Measurements from ENCODE around the gene RXRA.

The RXRA gene

DNA sequence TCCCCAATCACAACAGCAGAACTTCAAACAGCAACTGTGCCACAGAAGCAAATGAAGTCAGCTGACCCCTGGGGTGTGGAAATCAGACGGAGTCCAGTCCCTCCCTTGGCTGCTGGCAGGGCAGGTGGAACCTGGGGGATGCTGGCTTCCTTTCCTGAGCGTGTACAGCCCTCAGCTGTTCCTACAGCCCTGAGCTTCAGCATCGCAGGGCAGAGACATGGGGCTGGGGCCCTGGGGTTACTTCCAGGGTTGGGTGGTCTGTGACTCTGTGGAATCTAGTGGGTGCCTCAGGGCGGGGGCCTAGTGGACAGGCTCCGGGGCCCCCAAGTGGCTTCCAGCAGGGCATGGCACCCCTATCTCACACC, 7.3 kb upstream of the RXRA start:
- DNase-seq (ENCODE audit: low read depth, low spot score), result no peak
- TF ChIP-seq EZH2 (IDR thresholded peaks at IDR 0.05) (no peak), FOXP2 (optimal IDR thresholded peaks at IDR 0.05; ENCODE audit: control extremely low read depth, extremely low read length, insufficient read depth) (no peak), POLR2AphosphoS5 (IDR thresholded peaks at IDR 0.05; ENCODE audit: borderline replicate concordance, low read depth, low read length) (no peak)
- no peak overlapping the region for H3K9ac ChIP-seq (ENCODE audit: insufficient read length)
- no peak overlapping the region for H3K27ac ChIP-seq
- H3K36me3 ChIP-seq (ENCODE audit: insufficient read depth, low read length), result no peaks in the 10 kb centered on the region
- no peaks in the 10 kb centered on the region for H3K9me3 ChIP-seq (ENCODE audit: low read depth, low read length)
- no peak overlapping the region for H3K4me3 ChIP-seq

DNA sequence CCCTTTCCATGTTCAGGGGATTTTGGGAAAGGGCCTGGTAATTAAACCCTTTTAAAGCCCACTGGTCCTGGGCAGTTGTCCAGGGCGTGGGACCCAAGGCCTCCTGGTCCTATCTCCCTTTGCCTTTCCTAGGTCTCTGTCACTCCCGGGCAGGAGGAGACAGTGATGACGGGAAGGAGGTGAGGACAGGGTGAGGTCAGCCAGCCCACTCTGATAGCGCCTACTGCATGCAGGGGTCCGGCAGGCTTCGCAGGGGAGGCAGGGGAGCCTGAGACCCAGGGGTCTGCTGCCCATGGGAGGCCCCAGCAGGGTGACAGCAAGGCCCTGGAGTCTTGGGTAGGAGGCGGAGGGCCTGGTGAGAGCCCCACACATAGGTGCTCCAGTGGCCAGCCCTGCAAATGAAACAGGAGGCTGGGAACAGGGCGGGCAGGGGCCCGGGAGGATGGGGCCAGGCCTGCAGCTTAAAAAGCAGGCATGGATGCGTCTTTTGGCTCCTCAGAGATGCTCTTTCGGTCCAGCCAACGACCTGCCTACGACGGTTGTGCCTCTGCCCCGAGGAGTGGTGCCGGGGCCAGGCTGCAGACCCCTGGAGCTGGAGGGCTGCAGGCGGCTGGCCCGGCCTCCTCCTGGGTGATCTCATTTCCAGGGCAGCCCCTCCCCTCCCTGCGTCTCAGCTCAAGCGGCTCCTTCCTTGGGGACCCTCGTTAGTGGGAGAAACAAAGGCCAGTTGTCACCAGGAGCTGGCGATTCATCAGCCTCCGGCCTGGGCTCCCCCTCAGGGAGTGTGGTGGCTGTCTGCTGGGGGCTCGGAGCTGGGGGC, 6.7 kb upstream of the RXRA start:
- H3K4me3 ChIP-seq, result no peak overlapping the region
- no peaks in the 10 kb centered on the region for H3K9me3 ChIP-seq (ENCODE audit: low read depth, low read length)
- no peak for TF ChIP-seq FOXP2 (optimal IDR thresholded peaks at IDR 0.05; ENCODE audit: control extremely low read depth, extremely low read length, insufficient read depth)
- TF ChIP-seq POLR2AphosphoS5 (IDR thresholded peaks at IDR 0.05; ENCODE audit: borderline replicate concordance, low read depth, low read length), result no peak
- TF ChIP-seq EZH2 (IDR thresholded peaks at IDR 0.05), result no peak
- H3K9ac ChIP-seq (ENCODE audit: insufficient read length), result no peak overlapping the region
- H3K36me3 ChIP-seq (ENCODE audit: insufficient read depth, low read length), result no peaks in the 10 kb centered on the region
- no peak overlapping the region for H3K27ac ChIP-seq
- DNase-seq (ENCODE audit: low read depth, low spot score), result no peak

DNA sequence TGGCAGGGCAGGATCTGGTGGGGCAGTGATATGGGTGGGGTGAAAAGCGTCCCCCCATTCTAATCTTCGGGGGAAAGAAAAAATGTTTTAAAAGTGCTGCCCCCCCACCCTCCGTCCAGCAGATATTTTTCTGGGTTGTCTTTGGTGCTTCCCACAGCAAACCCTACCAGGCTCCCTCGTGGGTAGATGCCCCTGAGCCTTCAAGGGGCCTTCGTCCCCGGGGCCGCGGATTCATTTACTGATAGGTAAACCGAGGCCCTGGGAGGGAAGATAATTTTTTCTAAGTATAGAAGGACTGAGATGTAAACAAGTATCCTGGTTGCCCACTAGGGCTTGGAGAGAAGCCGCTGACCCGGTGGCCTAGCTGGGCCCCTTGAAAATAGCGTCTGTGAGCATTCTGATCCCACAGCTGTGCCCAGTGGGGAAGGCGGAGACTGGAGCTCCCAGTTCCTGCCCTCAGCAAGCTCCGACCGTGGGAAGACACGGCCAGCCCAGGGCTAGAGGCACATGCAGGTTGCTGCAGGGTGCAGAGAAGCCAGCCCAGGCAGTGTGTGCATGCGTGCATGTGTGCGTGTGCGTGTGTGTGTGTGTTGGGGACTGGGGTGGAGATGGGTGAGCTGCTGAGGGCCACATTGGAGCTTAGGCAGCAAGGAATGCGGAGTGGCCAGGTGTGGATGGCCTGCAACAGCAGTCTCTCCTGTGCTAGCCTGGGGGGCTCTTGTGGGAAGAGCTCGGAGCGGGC, 6.0 kb upstream of the RXRA start:
- H3K9me3 ChIP-seq (ENCODE audit: low read depth, low read length), result no peaks in the 10 kb centered on the region
- no peak for DNase-seq (ENCODE audit: low read depth, low spot score)
- no peaks in the 10 kb centered on the region for H3K36me3 ChIP-seq (ENCODE audit: insufficient read depth, low read length)
- no peak for TF ChIP-seq POLR2AphosphoS5 (IDR thresholded peaks at IDR 0.05; ENCODE audit: borderline replicate concordance, low read depth, low read length)
- no peak for TF ChIP-seq EZH2 (IDR thresholded peaks at IDR 0.05)
- TF ChIP-seq FOXP2 (optimal IDR thresholded peaks at IDR 0.05; ENCODE audit: control extremely low read depth, extremely low read length, insufficient read depth), result no peak
- H3K9ac ChIP-seq (ENCODE audit: insufficient read length), result no peak overlapping the region
- no peak overlapping the region for H3K27ac ChIP-seq
- H3K4me3 ChIP-seq, result no peak overlapping the region

DNA sequence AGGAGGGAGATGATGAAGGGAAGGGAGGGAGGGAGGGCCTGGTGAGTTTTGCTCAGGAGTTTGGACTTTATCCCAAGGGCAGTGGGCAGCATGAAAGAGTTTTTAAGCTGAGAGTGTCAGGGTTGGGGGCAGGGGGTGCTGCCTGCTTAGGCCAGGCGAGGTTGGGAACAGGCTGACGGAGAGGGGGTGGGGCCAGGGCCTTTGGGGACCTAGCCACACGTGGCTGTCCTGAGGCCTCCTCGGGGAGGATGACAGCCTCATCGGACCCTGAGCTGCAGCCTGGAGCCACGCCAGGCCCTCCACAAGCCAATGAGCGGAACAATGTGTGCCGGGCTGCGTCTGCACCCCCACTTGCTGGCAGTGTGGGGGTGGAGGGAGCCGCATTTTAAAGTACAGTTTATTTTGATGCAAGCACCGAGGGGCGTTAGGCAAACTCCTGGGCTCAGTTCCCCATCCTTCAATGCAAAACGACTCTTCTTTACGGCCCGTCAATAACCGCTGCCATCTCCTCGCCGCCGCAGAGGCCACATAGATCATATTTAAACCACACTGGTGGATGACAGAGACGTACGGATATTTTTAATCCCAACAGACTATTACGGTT, 5.3 kb upstream of the RXRA start:
- no peaks in the 10 kb centered on the region for H3K36me3 ChIP-seq (ENCODE audit: insufficient read depth, low read length)
- H3K27ac ChIP-seq, result no peak overlapping the region
- DNase-seq (ENCODE audit: low read depth, low spot score), result no peak
- H3K9ac ChIP-seq (ENCODE audit: insufficient read length), result no peak overlapping the region
- H3K9me3 ChIP-seq (ENCODE audit: low read depth, low read length), result no peaks in the 10 kb centered on the region
- H3K4me3 ChIP-seq, result no peak overlapping the region
- no peak for TF ChIP-seq FOXP2 (optimal IDR thresholded peaks at IDR 0.05; ENCODE audit: control extremely low read depth, extremely low read length, insufficient read depth)
- no peak for TF ChIP-seq POLR2AphosphoS5 (IDR thresholded peaks at IDR 0.05; ENCODE audit: borderline replicate concordance, low read depth, low read length)
- TF ChIP-seq EZH2 (IDR thresholded peaks at IDR 0.05), result no peak

DNA sequence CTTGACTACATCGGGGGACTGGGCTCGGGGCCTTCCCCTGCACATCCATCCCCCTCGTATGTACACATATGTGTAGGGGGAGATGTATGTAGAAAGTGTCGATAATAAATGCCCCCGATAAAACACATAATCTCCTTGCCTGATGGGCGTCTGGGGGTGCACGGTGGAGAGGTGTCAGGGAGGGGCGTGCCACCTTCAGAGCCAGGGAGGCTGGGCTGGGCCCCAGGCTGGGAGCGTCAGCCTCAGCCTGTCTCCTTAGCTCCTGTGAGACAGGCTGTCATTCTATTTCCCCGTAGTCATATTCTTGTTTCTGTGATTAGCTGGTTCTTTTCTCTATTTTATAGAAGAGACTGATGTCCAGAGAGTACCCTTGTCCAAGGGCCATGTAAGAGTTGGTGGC, 4.7 kb upstream of the RXRA start:
- Histone ChIP-seq H3K4me3 (no peak overlapping the region), H3K36me3 (ENCODE audit: insufficient read depth, low read length) (no peaks in the 10 kb centered on the region), H3K9me3 (ENCODE audit: low read depth, low read length) (no peaks in the 10 kb centered on the region), H3K9ac (ENCODE audit: insufficient read length) (no peak overlapping the region), H3K27ac (no peak overlapping the region)
- DNase-seq (ENCODE audit: low read depth, low spot score), result no peak
- no peak for TF ChIP-seq EZH2 (IDR thresholded peaks at IDR 0.05)
- no peak for TF ChIP-seq POLR2AphosphoS5 (IDR thresholded peaks at IDR 0.05; ENCODE audit: borderline replicate concordance, low read depth, low read length)
- no peak for TF ChIP-seq FOXP2 (optimal IDR thresholded peaks at IDR 0.05; ENCODE audit: control extremely low read depth, extremely low read length, insufficient read depth)

GRCh38 chr9:134321946-134322741, 4.1 kb upstream of the RXRA start:
- DNase-seq (ENCODE audit: low read depth, low spot score), result no peak
- no peak overlapping the region for H3K4me3 ChIP-seq
- H3K9ac ChIP-seq (ENCODE audit: insufficient read length), result no peak overlapping the region
- no peaks in the 10 kb centered on the region for H3K9me3 ChIP-seq (ENCODE audit: low read depth, low read length)
- H3K36me3 ChIP-seq (ENCODE audit: insufficient read depth, low read length), result no peaks in the 10 kb centered on the region
- TF ChIP-seq EZH2 (IDR thresholded peaks at IDR 0.05) (no peak), FOXP2 (optimal IDR thresholded peaks at IDR 0.05; ENCODE audit: control extremely low read depth, extremely low read length, insufficient read depth) (no peak), POLR2AphosphoS5 (IDR thresholded peaks at IDR 0.05; ENCODE audit: borderline replicate concordance, low read depth, low read length) (no peak)
- no peak overlapping the region for H3K27ac ChIP-seq

- TF ChIP-seq POLR2AphosphoS5 (IDR thresholded peaks at IDR 0.05; ENCODE audit: borderline replicate concordance, low read depth, low read length) (no peak), FOXP2 (optimal IDR thresholded peaks at IDR 0.05; ENCODE audit: control extremely low read depth, extremely low read length, insufficient read depth) (no peak), EZH2 (IDR thresholded peaks at IDR 0.05) (no peak)
- H3K27ac ChIP-seq, result no peak overlapping the region
- H3K36me3 ChIP-seq (ENCODE audit: insufficient read depth, low read length), result no peaks in the 10 kb centered on the region
- DNase-seq (ENCODE audit: low read depth, low spot score), result no peak
- H3K9ac ChIP-seq (ENCODE audit: insufficient read length), result no peak overlapping the region
- no peaks in the 10 kb centered on the region for H3K9me3 ChIP-seq (ENCODE audit: low read depth, low read length)
- H3K4me3 ChIP-seq, result no peak overlapping the region
These were observed 3.4 kb upstream of the RXRA start for GRCh38 chr9:134322781-134323241.
